ENCODE data around the gene RCOR3. TPM values are rescaled to one million over a fixed set of nuclear protein-coding genes. Genes with fewer than 3 reads are reported as not detected.

The RCOR3 gene
- total and polyA plus RNA-seq, 10 of the 15 experiments (the other 5 are each of a cell fraction or from before 2014, with no cell fraction given) = 8.0 to 55.0 (median 25.1) TPM

DNA sequence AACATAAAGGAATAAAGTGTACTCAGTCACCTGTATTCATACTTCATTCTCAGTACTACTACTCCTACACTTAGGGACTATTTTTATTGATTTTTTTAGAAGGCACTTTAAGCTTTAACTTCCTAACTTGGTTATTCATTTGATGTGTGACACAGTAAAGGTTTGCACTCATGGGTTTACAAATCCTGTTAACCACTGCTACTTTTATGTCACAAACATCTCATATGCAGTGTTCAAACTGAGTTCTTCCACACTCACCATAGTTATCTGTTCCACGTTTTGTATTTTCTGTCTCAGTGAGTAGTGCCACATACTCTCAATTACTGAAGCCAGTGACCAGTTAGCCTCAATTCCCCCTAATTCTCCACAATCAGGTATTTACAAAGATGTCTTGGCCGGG lies 33.2 kb downstream of the RCOR3 start:
- Histone ChIP-seq H3K4me1 (ENCODE audit: control insufficient read depth, insufficient read depth, low read length) (no peaks in the 10 kb centered on the region), H3K4me3 (no peak overlapping the region), H3K36me3 (ENCODE audit: control insufficient read depth in 2 of 2, insufficient read depth in 2 of 2, low read length in 1 of 2) (peaks cover 2 to 25% of the 10 kb centered on the region in 2 experiments), H3K27me3 (replicated peaks in 1 of 2; ENCODE audit: control insufficient read depth in 2 of 2, insufficient read depth in 2 of 2, low read length in 1 of 2) (no peaks in the 10 kb centered on the region), H2AFZ (ENCODE audit: control insufficient read depth, low read depth, low read length) (no peak overlapping the region), H3K27ac (ENCODE audit: control insufficient read depth, insufficient read depth) (no peak overlapping the region), H3K9ac (ENCODE audit: control insufficient read depth, insufficient read depth, low read length) (no peak overlapping the region), H3K4me2 (ENCODE audit: control insufficient read depth, insufficient read depth) (no peak overlapping the region), H3K79me2 (ENCODE audit: control insufficient read depth, insufficient read depth, low read length) (no peaks in the 10 kb centered on the region), H4K20me1 (ENCODE audit: control insufficient read depth, insufficient read depth) (no peaks in the 10 kb centered on the region), H3K9me3 (replicated peaks; ENCODE audit: control insufficient read depth, insufficient read depth, low read length) (no peaks in the 10 kb centered on the region)
- whole genome bisulfite sequencing (ENCODE audit: insufficient coverage, insufficient replicate concordance, low lambda C conversion rate, missing lambda C conversion rate) = 95% methylated on average over 2 of the region's 2 CpGs
- no TSS peak for BruUV-seq (replicated peaks)
- in situ Hi-C loops (cut with MboI) = no loop called here
- RAD21 ChIA-PET (ENCODE audit: unreplicated experiment) = no interaction called here
- ATAC-seq (no peak), DNase-seq (ENCODE audit: low read depth, low spot score) (no peak), FAIRE-seq (no peak)
- TF ChIP-seq POLR2AphosphoS5 (IDR thresholded peaks at IDR 0.05; ENCODE audit: low read length) (no peak), RELA (IDR thresholded peaks at IDR 0.05; ENCODE audit: borderline replicate concordance, partially characterized antibody) (no peak), JUND (IDR thresholded peaks at IDR 0.05; ENCODE audit: low read depth, low read length) (no peak), RB1 (IDR thresholded peaks at IDR 0.05; ENCODE audit: borderline replicate concordance) (no peak), SP1 (IDR thresholded peaks at IDR 0.05; ENCODE audit: low read depth, low read length) (no peak), NFXL1 (IDR thresholded peaks at IDR 0.05; ENCODE audit: borderline replicate concordance) (no peak), ZBED1 (IDR thresholded peaks at IDR 0.05; ENCODE audit: borderline replicate concordance) (no peak), DPF2 (IDR thresholded peaks at IDR 0.05) (no peak), ZZZ3 (IDR thresholded peaks at IDR 0.05; ENCODE audit: control insufficient read depth, insufficient read length, low read depth) (no peak), BACH1 (IDR thresholded peaks at IDR 0.05; ENCODE audit: borderline replicate concordance) (no peak)
- TF ChIP-seq, protein P1, sequence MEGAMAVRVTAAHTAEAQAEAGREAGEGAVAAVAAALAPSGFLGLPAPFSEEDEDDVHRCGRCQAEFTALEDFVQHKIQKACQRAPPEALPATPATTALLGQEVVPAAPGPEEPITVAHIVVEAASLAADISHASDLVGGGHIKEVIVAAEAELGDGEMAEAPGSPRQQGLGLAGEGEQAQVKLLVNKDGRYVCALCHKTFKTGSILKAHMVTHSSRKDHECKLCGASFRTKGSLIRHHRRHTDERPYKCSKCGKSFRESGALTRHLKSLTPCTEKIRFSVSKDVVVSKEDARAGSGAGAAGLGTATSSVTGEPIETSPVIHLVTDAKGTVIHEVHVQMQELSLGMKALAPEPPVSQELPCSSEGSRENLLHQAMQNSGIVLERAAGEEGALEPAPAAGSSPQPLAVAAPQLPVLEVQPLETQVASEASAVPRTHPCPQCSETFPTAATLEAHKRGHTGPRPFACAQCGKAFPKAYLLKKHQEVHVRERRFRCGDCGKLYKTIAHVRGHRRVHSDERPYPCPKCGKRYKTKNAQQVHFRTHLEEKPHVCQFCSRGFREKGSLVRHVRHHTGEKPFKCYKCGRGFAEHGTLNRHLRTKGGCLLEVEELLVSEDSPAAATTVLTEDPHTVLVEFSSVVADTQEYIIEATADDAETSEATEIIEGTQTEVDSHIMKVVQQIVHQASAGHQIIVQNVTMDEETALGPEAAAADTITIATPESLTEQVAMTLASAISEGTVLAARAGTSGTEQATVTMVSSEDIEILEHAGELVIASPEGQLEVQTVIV (IDR thresholded peaks at IDR 0.05; ENCODE audit: borderline replicate concordance, partially characterized antibody) = no peak
- TF ChIP-seq, protein P2, sequence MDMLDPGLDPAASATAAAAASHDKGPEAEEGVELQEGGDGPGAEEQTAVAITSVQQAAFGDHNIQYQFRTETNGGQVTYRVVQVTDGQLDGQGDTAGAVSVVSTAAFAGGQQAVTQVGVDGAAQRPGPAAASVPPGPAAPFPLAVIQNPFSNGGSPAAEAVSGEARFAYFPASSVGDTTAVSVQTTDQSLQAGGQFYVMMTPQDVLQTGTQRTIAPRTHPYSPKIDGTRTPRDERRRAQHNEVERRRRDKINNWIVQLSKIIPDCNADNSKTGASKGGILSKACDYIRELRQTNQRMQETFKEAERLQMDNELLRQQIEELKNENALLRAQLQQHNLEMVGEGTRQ (IDR thresholded peaks at IDR 0.05; ENCODE audit: borderline replicate concordance, low read depth, low read length) = no peak
- TF ChIP-seq, protein P3, sequence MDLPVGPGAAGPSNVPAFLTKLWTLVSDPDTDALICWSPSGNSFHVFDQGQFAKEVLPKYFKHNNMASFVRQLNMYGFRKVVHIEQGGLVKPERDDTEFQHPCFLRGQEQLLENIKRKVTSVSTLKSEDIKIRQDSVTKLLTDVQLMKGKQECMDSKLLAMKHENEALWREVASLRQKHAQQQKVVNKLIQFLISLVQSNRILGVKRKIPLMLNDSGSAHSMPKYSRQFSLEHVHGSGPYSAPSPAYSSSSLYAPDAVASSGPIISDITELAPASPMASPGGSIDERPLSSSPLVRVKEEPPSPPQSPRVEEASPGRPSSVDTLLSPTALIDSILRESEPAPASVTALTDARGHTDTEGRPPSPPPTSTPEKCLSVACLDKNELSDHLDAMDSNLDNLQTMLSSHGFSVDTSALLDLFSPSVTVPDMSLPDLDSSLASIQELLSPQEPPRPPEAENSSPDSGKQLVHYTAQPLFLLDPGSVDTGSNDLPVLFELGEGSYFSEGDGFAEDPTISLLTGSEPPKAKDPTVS (IDR thresholded peaks at IDR 0.05; ENCODE audit: low read depth, low read length) = no peak
- TF ChIP-seq, protein P4, sequence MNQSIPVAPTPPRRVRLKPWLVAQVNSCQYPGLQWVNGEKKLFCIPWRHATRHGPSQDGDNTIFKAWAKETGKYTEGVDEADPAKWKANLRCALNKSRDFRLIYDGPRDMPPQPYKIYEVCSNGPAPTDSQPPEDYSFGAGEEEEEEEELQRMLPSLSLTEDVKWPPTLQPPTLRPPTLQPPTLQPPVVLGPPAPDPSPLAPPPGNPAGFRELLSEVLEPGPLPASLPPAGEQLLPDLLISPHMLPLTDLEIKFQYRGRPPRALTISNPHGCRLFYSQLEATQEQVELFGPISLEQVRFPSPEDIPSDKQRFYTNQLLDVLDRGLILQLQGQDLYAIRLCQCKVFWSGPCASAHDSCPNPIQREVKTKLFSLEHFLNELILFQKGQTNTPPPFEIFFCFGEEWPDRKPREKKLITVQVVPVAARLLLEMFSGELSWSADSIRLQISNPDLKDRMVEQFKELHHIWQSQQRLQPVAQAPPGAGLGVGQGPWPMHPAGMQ (IDR thresholded peaks at IDR 0.05; ENCODE audit: borderline replicate concordance) = no peak
- intact Hi-C loops (cut with micrococcal nuclease; ENCODE audit: unreplicated experiment) = no loop called here
- CTCF ChIA-PET = interaction anchor here (0.6 to 1.1 kb wide), 2 partner anchors 16 to 31 kb away, joined by 3 read pairs; no protein-coding TSS in a partner anchor
- POLR2A ChIA-PET = no interaction called here
- SMC1A ChIA-PET (ENCODE audit: uncharacterized antibody, unreplicated experiment) = interaction anchor here (1.5 kb wide), 1 partner anchor 8 kb away, joined by 3 read pairs; no protein-coding TSS in a partner anchor

Measured in GM12878 (cell line).